Activated B cell treated with CpG ODN at 0.5 μM for 24 hours (primary cell): ENCODE data around the gene DUSP6. TPM values are rescaled to one million over a fixed set of nuclear protein-coding genes. Genes with fewer than 3 reads are reported as not detected.

Experiments used
- ATAC-seq: fragments of 200-7000 bp; cut with Tn5 transposase; one replicate; pipeline ENCODE4 v1.10.0; 2021; ENCODE audit warnings: low read depth, mild to moderate bottlenecking, moderate library complexity
- CTCF ChIA-PET: fragments of 350-600 bp; sonication (Branson Sonifier 250); formaldehyde crosslinking; loops from one replicate; lab custom pipeline; 2021; ENCODE audit warnings: antibody characterized with exemption; lab: Charles Lee
- POLR2A ChIA-PET: fragments of 350-600 bp; sonication (Branson Sonifier 250); formaldehyde crosslinking; loops from one replicate; lab custom pipeline; 2021; ENCODE audit warnings: antibody characterized with exemption; lab: Charles Lee
- DNase-seq: peaks from one replicate; pipeline ENCODE4 v3.0.0; 2022
- H3K27ac Mint-ChIP-seq: one replicate; pipeline ENCODE4 v1.8.0; 2020; ENCODE audit warnings: mixed read lengths
- H3K27me3 Mint-ChIP-seq: one replicate; pipeline ENCODE4 v1.8.0; 2021; ENCODE audit warnings: mixed read lengths
- H3K36me3 Mint-ChIP-seq: one replicate; pipeline ENCODE4 v1.8.0; 2021; ENCODE audit warnings: low read depth, mixed read lengths
- H3K4me1 Mint-ChIP-seq: one replicate; pipeline ENCODE4 v1.8.0; 2021; ENCODE audit warnings: mixed read lengths
- H3K4me3 Mint-ChIP-seq: one replicate; pipeline ENCODE4 v1.8.0; 2020; ENCODE audit warnings: mild to moderate bottlenecking, mixed read lengths
- H3K9me3 Mint-ChIP-seq: one replicate; pipeline ENCODE4 v1.8.0; 2020; ENCODE audit warnings: mixed read lengths
- intact Hi-C: fragments of 100-400 bp; cut with micrococcal nuclease; formaldehyde crosslinking; loops from one replicate; pipeline ENCODE4 v1.15.1; 2024
- total RNA-seq: library from RNA; stranded (reverse); gene quantifications from 2 replicates; pipeline ENCODE4 v1.2.3, GENCODE V29; 2022
- TF ChIP-seq, protein P1 (sequence below): fragments of 200-600 bp; IDR thresholded peaks from one replicate; pipeline ENCODE4 v1.8.0; 2022; ENCODE audit warnings: antibody characterized with exemption, mild to moderate bottlenecking

DUSP6 gene
- total RNA-seq, 1 donor from 2014 or later = 1.6 TPM

GRCh38 chr12:89363582-89363981, 11.3 kb upstream of the DUSP6 start:
- no peaks in the 10 kb centered on the region for H3K4me1 Mint-ChIP-seq
- CTCF ChIA-PET = no interaction called here
- TF ChIP-seq, protein P1, sequence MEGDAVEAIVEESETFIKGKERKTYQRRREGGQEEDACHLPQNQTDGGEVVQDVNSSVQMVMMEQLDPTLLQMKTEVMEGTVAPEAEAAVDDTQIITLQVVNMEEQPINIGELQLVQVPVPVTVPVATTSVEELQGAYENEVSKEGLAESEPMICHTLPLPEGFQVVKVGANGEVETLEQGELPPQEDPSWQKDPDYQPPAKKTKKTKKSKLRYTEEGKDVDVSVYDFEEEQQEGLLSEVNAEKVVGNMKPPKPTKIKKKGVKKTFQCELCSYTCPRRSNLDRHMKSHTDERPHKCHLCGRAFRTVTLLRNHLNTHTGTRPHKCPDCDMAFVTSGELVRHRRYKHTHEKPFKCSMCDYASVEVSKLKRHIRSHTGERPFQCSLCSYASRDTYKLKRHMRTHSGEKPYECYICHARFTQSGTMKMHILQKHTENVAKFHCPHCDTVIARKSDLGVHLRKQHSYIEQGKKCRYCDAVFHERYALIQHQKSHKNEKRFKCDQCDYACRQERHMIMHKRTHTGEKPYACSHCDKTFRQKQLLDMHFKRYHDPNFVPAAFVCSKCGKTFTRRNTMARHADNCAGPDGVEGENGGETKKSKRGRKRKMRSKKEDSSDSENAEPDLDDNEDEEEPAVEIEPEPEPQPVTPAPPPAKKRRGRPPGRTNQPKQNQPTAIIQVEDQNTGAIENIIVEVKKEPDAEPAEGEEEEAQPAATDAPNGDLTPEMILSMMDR = no peak

DNA sequence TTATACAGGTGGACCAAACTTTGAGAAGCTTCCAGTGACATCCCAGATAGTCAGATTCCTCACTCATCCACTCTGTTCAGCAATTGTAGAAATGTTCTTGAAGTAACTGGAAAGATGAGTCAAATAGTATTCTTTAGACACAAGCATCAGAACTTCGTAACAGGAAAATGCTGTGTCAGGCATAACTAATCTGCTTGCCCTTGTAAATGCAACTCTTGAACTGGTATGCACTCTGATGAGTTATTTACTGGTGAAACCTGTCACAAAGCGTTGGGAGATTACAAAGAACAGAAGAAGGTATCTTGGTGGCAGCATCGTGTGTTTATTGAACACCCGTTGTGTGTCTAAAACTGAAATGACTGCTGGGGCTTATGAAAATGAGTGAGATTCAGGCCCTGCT, 10.8 kb upstream of the DUSP6 start:
- Mint-ChIP-seq H3K9me3 (no peaks in the 10 kb centered on the region), H3K4me3 (no peak overlapping the region), H3K27me3 (no peaks in the 10 kb centered on the region), H3K36me3 (no peaks in the 10 kb centered on the region), H3K4me1 (no peaks in the 10 kb centered on the region), H3K27ac (no peak overlapping the region)
- ATAC-seq = no peak
- DNase-seq = no peak
- POLR2A ChIA-PET = no interaction called here
- TF ChIP-seq, protein P1 = no peak
- CTCF ChIA-PET = no interaction called here
- intact Hi-C loops = no loop called here

More at GRCh38 chr12:89363582-89363981, 11.3 kb upstream of the DUSP6 start:
- no peak for DNase-seq
- POLR2A ChIA-PET = no interaction called here
- intact Hi-C loops = no loop called here
- H3K27me3 Mint-ChIP-seq = no peaks in the 10 kb centered on the region
- no peak overlapping the region for H3K27ac Mint-ChIP-seq
- no peak overlapping the region for H3K4me3 Mint-ChIP-seq
- H3K36me3 Mint-ChIP-seq = no peaks in the 10 kb centered on the region
- no peaks in the 10 kb centered on the region for H3K9me3 Mint-ChIP-seq
- ATAC-seq = no peak

DNA sequence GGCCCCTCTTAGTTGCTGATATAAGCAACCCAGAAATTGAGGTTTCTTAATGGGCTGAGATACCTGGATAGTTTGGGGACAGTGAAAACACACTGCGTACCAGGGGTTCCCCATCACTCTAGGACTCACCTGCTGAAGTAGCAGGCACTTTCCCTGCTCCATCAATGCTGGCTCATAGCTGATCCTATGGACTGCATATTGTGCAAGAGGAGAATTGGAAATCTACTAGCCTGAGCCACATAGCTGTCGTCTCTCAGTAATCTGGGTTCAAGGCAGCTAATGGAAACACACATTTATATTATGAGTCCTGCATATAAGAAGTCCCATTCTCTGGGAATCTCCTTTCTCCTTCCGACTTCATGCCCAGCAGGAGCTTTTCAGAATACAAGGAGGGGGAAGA, 7.3 kb upstream of the DUSP6 start:
- CTCF ChIA-PET = no interaction called here
- ATAC-seq (no peak), DNase-seq (no peak)
- intact Hi-C loops = loop anchor here (10.0 kb wide), 1 partner anchor 895 kb away; no protein-coding TSS in a partner anchor
- Mint-ChIP-seq H3K9me3 (no peaks in the 10 kb centered on the region), H3K27ac (no peak overlapping the region), H3K4me1 (peaks cover 11% of the 10 kb centered on the region), H3K27me3 (no peaks in the 10 kb centered on the region), H3K4me3 (no peak overlapping the region), H3K36me3 (no peaks in the 10 kb centered on the region)
- POLR2A ChIA-PET = no interaction called here
- TF ChIP-seq, protein P1 = no peak

DNA sequence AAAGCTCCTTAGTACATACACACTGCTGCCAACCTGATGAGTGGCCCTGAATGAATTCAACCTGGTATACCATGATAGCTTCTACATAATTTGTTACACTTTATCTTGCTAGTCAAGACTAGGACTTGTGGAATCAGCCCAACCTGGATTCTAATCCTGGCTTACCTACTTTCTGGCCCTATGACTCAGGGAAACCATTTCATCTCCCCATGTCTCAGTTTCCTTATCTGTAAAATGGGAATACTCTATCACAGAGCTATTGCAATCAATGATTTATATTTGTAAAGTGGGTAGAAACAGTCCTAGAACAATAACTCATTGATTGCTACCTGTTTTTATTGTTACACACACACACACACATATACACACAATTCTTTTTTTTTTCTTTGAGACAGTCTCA, 6.5 kb upstream of the DUSP6 start:
- no peaks in the 10 kb centered on the region for H3K27me3 Mint-ChIP-seq
- peaks cover 15% of the 10 kb centered on the region for H3K4me1 Mint-ChIP-seq
- ChIA-PET CTCF (interaction anchor here (1.1 to 1.3 kb wide), 2 partner anchors 103 to 339 kb away, joined by 3 read pairs; no protein-coding TSS in a partner anchor), POLR2A (no interaction called here)
- H3K9me3 Mint-ChIP-seq = no peaks in the 10 kb centered on the region
- H3K27ac Mint-ChIP-seq = no peak overlapping the region
- no peak overlapping the region for H3K4me3 Mint-ChIP-seq
- no peaks in the 10 kb centered on the region for H3K36me3 Mint-ChIP-seq
- intact Hi-C loops = loop anchor here (10.0 kb wide), 1 partner anchor 896 kb away; no protein-coding TSS in a partner anchor
- ATAC-seq (no peak), DNase-seq (no peak)
- TF ChIP-seq, protein P1 = no peak

- POLR2A ChIA-PET = no interaction called here
- Mint-ChIP-seq H3K4me3 (no peak overlapping the region), H3K36me3 (peaks cover 1% of the 10 kb centered on the region), H3K27ac (no peak overlapping the region), H3K9me3 (no peaks in the 10 kb centered on the region), H3K4me1 (peaks cover 20% of the 10 kb centered on the region), H3K27me3 (no peaks in the 10 kb centered on the region)
- CTCF ChIA-PET = interaction anchor here (1.4 kb wide), 1 partner anchor 8 kb away, joined by 3 read pairs; no protein-coding TSS in a partner anchor
- DNase-seq (no peak), ATAC-seq (no peak)
- TF ChIP-seq, protein P1 = no peak
- intact Hi-C loops = loop anchor here (10.0 kb wide), 1 partner anchor 897 kb away; no protein-coding TSS in a partner anchor
Observed at GRCh38 chr12:89357297-89357730, 5.0 kb upstream of the DUSP6 start.
